ENCODE results near the gene SIL1.

GRCh38 chr5:139019211-139019610, 179.0 kb downstream of the SIL1 start:
- TF ChIP-seq CTCF (optimal IDR thresholded peaks at IDR 0.05 in 1 of 3, IDR thresholded peaks at IDR 0.05 in 1 of 3, conservative IDR thresholded peaks at IDR 0.05 in 1 of 3; ENCODE audit: extremely low read depth in 1 of 3, insufficient read depth in 2 of 3, low read length in 3 of 3): no peak
- TF ChIP-seq EZH2 (IDR thresholded peaks at IDR 0.05; ENCODE audit: low read length): no peak
